Transverse colon (tissue), 4 donors: Measurements from ENCODE around the gene SRSF4. TPM values are rescaled to one million over a fixed set of nuclear protein-coding genes. Genes with fewer than 3 reads are reported as not detected.

Source experiments
- DNase-seq: peaks from one replicate; pipeline ENCODE4 v3.0.0-alpha.2; 2019
- H3K27ac ChIP-seq, 4 donors: fragments of 200-600 bp; sonication (generic); 2 replicates each; pipeline ENCODE4 v1.5.1; 2016 to 2018; ENCODE audit warnings: inconsistent platforms in 4 of 4
- H3K27me3 ChIP-seq: fragments of 200-600 bp; sonication (generic); 2 replicates; pipeline ENCODE4 v1.5.1; 2017; ENCODE audit warnings: inconsistent platforms
- H3K36me3 ChIP-seq, 4 donors: fragments of 200-600 bp; sonication (generic); 2 replicates each; pipeline ENCODE4 v1.5.1; 2017 to 2019; ENCODE audit warnings: inconsistent platforms in 4 of 4
- H3K4me1 ChIP-seq, 4 donors: fragments of 200-600 bp; sonication (generic); 2 replicates each; pipeline ENCODE4 v1.5.1; 2017 to 2020; ENCODE audit warnings: inconsistent platforms in 4 of 4
- H3K4me3 ChIP-seq, 4 donors: fragments of 200-600 bp; sonication (generic); 1 replicate in 1 of 4; 2 replicates in 3 of 4; pipeline versions ENCODE4 v1.5.1 to v1.6.1; 2017 to 2019; ENCODE audit warnings: inconsistent platforms in 4 of 4
- H3K9me3 ChIP-seq, 2 donors: fragments of 200-600 bp; sonication (generic); 2 replicates each; pipeline ENCODE4 v1.5.1; 2017 to 2019; ENCODE audit warnings: inconsistent platforms in 2 of 2
- CTCF ChIP-seq, 5 experiments: fragments of 200-600 bp in 3 of 5; fragments of 450-650 bp in 2 of 5; sonication (generic) in 3 of 5; IDR thresholded peaks; 1 replicate in 2 of 5; 2 replicates in 3 of 5; pipeline ENCODE4 v1.5.1; 2016 to 2017; ENCODE audit warnings: antibody characterized with exemption in 5 of 5, inconsistent platforms in 3 of 5, mild to moderate bottlenecking in 2 of 5, moderate library complexity in 1 of 5
- EP300 ChIP-seq: sonication (generic); formaldehyde crosslinking; IDR thresholded peaks from one replicate; pipeline ENCODE4 v1.6.1; 2017; ENCODE audit warnings: antibody characterized with exemption, low read depth
- POLR2A ChIP-seq: fragments of 450-650 bp; IDR thresholded peaks from one replicate; pipeline ENCODE4 v1.6.1; 2016; ENCODE audit warnings: antibody characterized with exemption, mild to moderate bottlenecking, moderate library complexity
- POLR2AphosphoS5 ChIP-seq, 3 donors: sonication (generic); formaldehyde crosslinking; IDR thresholded peaks; one replicate each; pipeline ENCODE4 v1.6.1; 2016; ENCODE audit warnings: antibody characterized with exemption in 3 of 3
- WGBS, 2 donors: methylation state at CpG; one replicate each; pipeline ENCODE4 v1.1.5; 2018; ENCODE audit warnings: low coverage in 1 of 2; 5-methylcytosine and 5-hydroxymethylcytosine counted together
- in situ Hi-C, 4 donors: fragments of 200-750 bp; cut with MboI; loops; one replicate each; pipeline versions ENCODE4 v1.15.0 to v1.15.1; 2017; ENCODE audit warnings: low sequenced_read_pairs in 3 of 4, low pct_ligation_motif_present in 1 of 4, low pct_unique_long_range_greater_than_20kb in 1 of 4
- intact Hi-C: fragments of 100-400 bp; cut with DNase I; formaldehyde crosslinking; loops from one replicate; pipeline ENCODE4 v1.15.1; 2023; ENCODE audit warnings: low total_unique reads
- total RNA-seq, 4 donors: library from RNA; depleted of rRNA; stranded (reverse); fragments of >200 nt; gene quantifications; one replicate each; pipeline ENCODE4 v1.1.0, GENCODE V29; 2016

SRSF4 gene
- total RNA-seq, 4 donors from 2014 or later = 67.3 to 98.0 (median 72.4) TPM

- peaks cover 0 to 15% (median 2%) of the 10 kb centered on the region in 4 donors for H3K36me3 ChIP-seq
- H3K9me3 ChIP-seq = no peaks in the 10 kb centered on the region
- in situ Hi-C loops = loop anchor here in 3 of 4 donors (5.0 to 25.0 kb wide), 4 partner anchors 82 to 424 kb away; no protein-coding TSS in a partner anchor
- no peak overlapping the region for H3K27ac ChIP-seq
- WGBS, 2 donors = 83 to 87% methylated on average over 4 to 5 of the region's 5 CpGs
- H3K4me1 ChIP-seq = no peaks in the 10 kb centered on the region
- no peaks in the 10 kb centered on the region for H3K27me3 ChIP-seq
- DNase-seq = no peak
- intact Hi-C loops = no loop called here
- H3K4me3 ChIP-seq = no peak overlapping the region
- no peak for TF ChIP-seq POLR2A
- TF ChIP-seq EP300 = no peak
- TF ChIP-seq POLR2AphosphoS5 (IDR thresholded peaks at IDR 0.05) = no peak
- no peak for TF ChIP-seq CTCF (IDR thresholded peaks at IDR 0.05)
These were observed 27.5 kb upstream of the SRSF4 start for GRCh38 chr1:29209173-29209572.

DNA sequence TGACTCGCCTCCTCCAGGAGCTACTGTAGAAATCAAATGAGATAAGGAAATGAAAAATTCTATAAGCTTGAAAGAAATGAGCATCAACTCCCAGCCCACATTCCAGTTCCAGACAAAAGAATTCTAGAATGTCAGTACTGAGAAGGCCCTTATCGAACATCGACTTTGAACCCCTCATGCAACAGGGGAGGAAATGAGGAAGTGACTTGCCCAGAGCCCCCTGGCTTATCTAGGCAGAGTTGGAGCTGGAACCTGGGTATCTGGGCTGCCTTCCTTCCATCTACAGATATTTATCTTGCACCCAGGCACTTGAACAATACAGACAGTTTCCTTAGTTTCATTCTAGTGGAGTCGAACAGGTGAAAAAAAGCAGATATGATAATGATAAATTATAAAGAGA is 26.7 kb upstream of the SRSF4 start:
- H3K36me3 ChIP-seq = peaks cover 0 to 12% (median 2%) of the 10 kb centered on the region in 4 donors
- in situ Hi-C loops = loop anchor here in 3 of 4 donors (5.0 to 25.0 kb wide), 4 partner anchors 81 to 424 kb away; no protein-coding TSS in a partner anchor

GRCh38 chr1:29202584-29203340 is 21.1 kb upstream of the SRSF4 start:
- DNase-seq = peak; percentile 96
- in situ Hi-C loops = loop anchor here in 3 of 4 donors (5.0 to 25.0 kb wide), 4 partner anchors 320 to 418 kb away; no protein-coding TSS in a partner anchor
- WGBS, 2 donors = 30 to 74% methylated on average over 3 to 14 of the region's 14 CpGs
- peaks cover 0 to 7% (median 1%) of the 10 kb centered on the region in 4 donors for H3K36me3 ChIP-seq
- peak overlapping the region; percentile 69 to 81 (median 76) for H3K27ac ChIP-seq
- no peaks in the 10 kb centered on the region for H3K27me3 ChIP-seq
- intact Hi-C loops = loop anchor here (2.0 kb wide), 1 partner anchor 320 kb away; no protein-coding TSS in a partner anchor
- H3K4me1 ChIP-seq = peaks cover 5 to 14% (median 8%) of the 10 kb centered on the region in 4 donors
- H3K4me3 ChIP-seq = no peak overlapping the region
- H3K9me3 ChIP-seq = no peaks in the 10 kb centered on the region
- TF ChIP-seq EP300 = no peak
- no peak for TF ChIP-seq POLR2A
- peak in 2 of 3 donors; percentile 82 to 83 for TF ChIP-seq POLR2AphosphoS5 (IDR thresholded peaks at IDR 0.05)
- peak; percentile 92 to 97 (median 96) for TF ChIP-seq CTCF (IDR thresholded peaks at IDR 0.05)

More for the DNA sequence above, 26.7 kb upstream of the SRSF4 start:
- no peak overlapping the region for H3K27ac ChIP-seq
- intact Hi-C loops = no loop called here
- no peak overlapping the region for H3K4me3 ChIP-seq
- H3K27me3 ChIP-seq = no peaks in the 10 kb centered on the region
- no peaks in the 10 kb centered on the region for H3K4me1 ChIP-seq
- WGBS, 2 donors = 73 to 86% methylated on average over 2 to 4 of the region's 4 CpGs
- no peaks in the 10 kb centered on the region for H3K9me3 ChIP-seq
- TF ChIP-seq CTCF (IDR thresholded peaks at IDR 0.05) (no peak), EP300 (no peak), POLR2AphosphoS5 (IDR thresholded peaks at IDR 0.05) (no peak), POLR2A (no peak)
- no peak for DNase-seq

DNA sequence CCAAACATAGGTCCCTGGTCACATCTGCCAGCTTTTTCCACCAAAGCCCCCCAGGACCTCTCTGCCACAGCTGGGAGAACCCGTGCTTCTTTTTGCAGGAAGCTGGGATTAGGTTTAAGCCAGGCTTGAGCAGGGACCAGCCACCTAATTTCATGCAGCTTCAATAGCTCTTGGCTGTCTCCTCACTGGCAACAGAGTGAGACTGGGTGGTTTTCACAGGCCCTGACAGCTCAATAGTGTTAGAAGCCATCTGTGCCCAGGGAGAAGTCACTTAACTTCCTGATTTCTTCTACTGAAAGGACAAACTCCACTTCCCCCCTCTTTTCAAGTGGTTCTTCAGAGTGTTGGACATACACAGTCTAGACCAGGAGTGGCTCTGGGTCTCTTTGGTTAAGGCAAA is 20.4 kb upstream of the SRSF4 start:
- 100% methylated on average over 1 of the region's 1 CpG; no CpG with 5 or more reads in 1 of the 2 donors for whole genome bisulfite sequencing, 2 donors
- H3K4me3 ChIP-seq = no peak overlapping the region
- peak overlapping the region; percentile 69 to 81 (median 76) for H3K27ac ChIP-seq
- no peak for TF ChIP-seq POLR2A
- TF ChIP-seq EP300 = no peak
- no peak for TF ChIP-seq CTCF (IDR thresholded peaks at IDR 0.05)
- TF ChIP-seq POLR2AphosphoS5 (IDR thresholded peaks at IDR 0.05) = no peak
- intact Hi-C loops (loop anchor here (2.0 kb wide), 1 partner anchor 319 kb away; no protein-coding TSS in a partner anchor), in situ Hi-C loops (loop anchor here in 3 of 4 donors (5.0 to 25.0 kb wide), 4 partner anchors 320 to 417 kb away; no protein-coding TSS in a partner anchor)
- H3K4me1 ChIP-seq = peaks cover 5 to 16% (median 8%) of the 10 kb centered on the region in 4 donors
- peaks cover 0 to 7% (median 1%) of the 10 kb centered on the region in 4 donors for H3K36me3 ChIP-seq
- no peaks in the 10 kb centered on the region for H3K9me3 ChIP-seq
- no peak for DNase-seq
- no peaks in the 10 kb centered on the region for H3K27me3 ChIP-seq
